Measurements from ENCODE around the gene IDH3G. TPM values are rescaled to one million over a fixed set of nuclear protein-coding genes. Genes with fewer than 3 reads are reported as not detected.

Gene IDH3G
- total and polyA plus RNA-seq, 9 donors = 41.3 to 58.5 (median 53.7) TPM

DNA sequence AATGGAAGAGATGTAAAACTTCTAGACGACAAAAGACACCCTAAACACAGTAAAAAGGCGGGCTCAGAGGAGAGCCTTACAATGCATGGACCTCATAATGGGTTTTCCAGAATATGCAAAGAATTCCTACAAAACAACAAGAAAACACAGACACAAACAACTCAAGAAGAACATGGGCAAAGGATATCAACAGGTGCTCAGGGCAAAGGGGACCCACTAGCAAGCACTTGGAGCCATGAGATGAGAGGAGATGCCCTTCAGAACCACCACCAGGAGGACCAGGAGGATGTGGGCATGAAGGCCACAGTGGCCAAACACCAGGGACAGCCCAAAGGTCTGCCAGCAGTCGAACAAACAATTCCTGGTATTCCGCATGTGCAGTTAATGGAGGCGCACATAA, 19.0 kb upstream of the IDH3G start:
- H3K4me3 ChIP-seq = no peak overlapping the region
- intact Hi-C loops (cut with DNase I) = no loop called here
- H3K4me1 ChIP-seq (ENCODE audit: insufficient read depth) = no peaks in the 10 kb centered on the region
- 85 to 89% (median 88%) methylated on average over 5 of the region's 5 CpGs for WGBS, 3 donors
- TF ChIP-seq POLR2A (IDR thresholded peaks at IDR 0.05) (no peak), EP300 (IDR thresholded peaks at IDR 0.05) (no peak)
- TF ChIP-seq, protein P1, sequence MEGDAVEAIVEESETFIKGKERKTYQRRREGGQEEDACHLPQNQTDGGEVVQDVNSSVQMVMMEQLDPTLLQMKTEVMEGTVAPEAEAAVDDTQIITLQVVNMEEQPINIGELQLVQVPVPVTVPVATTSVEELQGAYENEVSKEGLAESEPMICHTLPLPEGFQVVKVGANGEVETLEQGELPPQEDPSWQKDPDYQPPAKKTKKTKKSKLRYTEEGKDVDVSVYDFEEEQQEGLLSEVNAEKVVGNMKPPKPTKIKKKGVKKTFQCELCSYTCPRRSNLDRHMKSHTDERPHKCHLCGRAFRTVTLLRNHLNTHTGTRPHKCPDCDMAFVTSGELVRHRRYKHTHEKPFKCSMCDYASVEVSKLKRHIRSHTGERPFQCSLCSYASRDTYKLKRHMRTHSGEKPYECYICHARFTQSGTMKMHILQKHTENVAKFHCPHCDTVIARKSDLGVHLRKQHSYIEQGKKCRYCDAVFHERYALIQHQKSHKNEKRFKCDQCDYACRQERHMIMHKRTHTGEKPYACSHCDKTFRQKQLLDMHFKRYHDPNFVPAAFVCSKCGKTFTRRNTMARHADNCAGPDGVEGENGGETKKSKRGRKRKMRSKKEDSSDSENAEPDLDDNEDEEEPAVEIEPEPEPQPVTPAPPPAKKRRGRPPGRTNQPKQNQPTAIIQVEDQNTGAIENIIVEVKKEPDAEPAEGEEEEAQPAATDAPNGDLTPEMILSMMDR (IDR thresholded peaks at IDR 0.05) = no peak
- no peaks in the 10 kb centered on the region for H3K36me3 ChIP-seq
- no peaks in the 10 kb centered on the region for H3K9me3 ChIP-seq
- no peak overlapping the region for H3K27ac ChIP-seq
- no peaks in the 10 kb centered on the region for H3K27me3 ChIP-seq
- DNase-seq = no peak

GRCh38 chrX:153812220-153812619, 18.0 kb upstream of the IDH3G start:
- no peak overlapping the region for H3K27ac ChIP-seq
- no peak overlapping the region for H3K4me3 ChIP-seq
- WGBS, 3 donors = 61 to 77% (median 71%) methylated on average over 14 of the region's 14 CpGs
- H3K27me3 ChIP-seq = no peaks in the 10 kb centered on the region
- intact Hi-C loops (cut with DNase I) = no loop called here
- H3K36me3 ChIP-seq = no peaks in the 10 kb centered on the region
- no peaks in the 10 kb centered on the region for H3K4me1 ChIP-seq (ENCODE audit: insufficient read depth)
- no peak for TF ChIP-seq EP300 (IDR thresholded peaks at IDR 0.05)
- no peaks in the 10 kb centered on the region for H3K9me3 ChIP-seq
- no peak for DNase-seq

- no peaks in the 10 kb centered on the region for H3K27me3 ChIP-seq
- no peaks in the 10 kb centered on the region for H3K9me3 ChIP-seq
- WGBS, 3 donors = 88 to 91% (median 88%) methylated on average over 19 of the region's 19 CpGs
- intact Hi-C loops (cut with DNase I) = no loop called here
- no peak for DNase-seq
- H3K27ac ChIP-seq = no peak overlapping the region
- H3K4me3 ChIP-seq = no peak overlapping the region
- TF ChIP-seq POLR2A (IDR thresholded peaks at IDR 0.05) (no peak), EP300 (IDR thresholded peaks at IDR 0.05) (no peak)
- TF ChIP-seq, protein P1 (IDR thresholded peaks at IDR 0.05) = no peak
- H3K36me3 ChIP-seq = no peaks in the 10 kb centered on the region
- H3K4me1 ChIP-seq (ENCODE audit: insufficient read depth) = no peaks in the 10 kb centered on the region
These were observed 13.8 kb upstream of the IDH3G start for GRCh38 chrX:153807976-153808375.

DNA sequence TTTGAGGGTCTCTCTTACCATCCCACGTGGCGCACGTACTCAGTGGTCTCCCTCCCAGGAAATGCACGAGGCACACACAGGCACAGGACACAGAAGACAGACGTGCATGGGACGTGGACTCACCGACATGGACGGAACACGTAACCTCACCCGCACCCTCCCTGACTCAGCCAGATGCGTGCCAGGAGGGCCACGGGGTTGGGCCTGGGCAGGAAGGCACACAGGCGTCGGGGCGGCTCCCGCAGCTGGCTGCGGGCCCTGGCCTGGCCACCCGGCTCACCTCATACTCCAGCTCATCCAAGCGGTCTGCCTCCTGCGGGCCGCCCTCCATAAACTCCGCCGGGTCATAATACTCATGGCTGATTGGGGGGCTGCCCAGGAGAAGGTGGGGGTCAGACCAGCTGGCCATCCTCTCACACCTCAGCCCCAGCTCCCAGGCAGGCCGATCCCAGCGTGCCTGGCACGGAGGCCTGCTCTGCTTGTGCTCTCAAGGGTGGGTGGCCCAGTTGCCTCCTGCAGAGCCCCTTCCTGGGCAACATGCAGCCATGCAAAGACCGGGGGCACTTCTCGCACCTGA, 12.9 kb upstream of the IDH3G start:
- TF ChIP-seq POLR2A (IDR thresholded peaks at IDR 0.05) (no peak), EP300 (IDR thresholded peaks at IDR 0.05) (no peak)
- TF ChIP-seq, protein P1 (IDR thresholded peaks at IDR 0.05) = no peak
- no peaks in the 10 kb centered on the region for H3K4me1 ChIP-seq (ENCODE audit: insufficient read depth)
- no peak overlapping the region for H3K4me3 ChIP-seq
- H3K27ac ChIP-seq = no peak overlapping the region
- no peaks in the 10 kb centered on the region for H3K36me3 ChIP-seq
- WGBS, 3 donors = 87 to 94% (median 90%) methylated on average over 27 to 28 of the region's 28 CpGs
- DNase-seq = no peak
- no peaks in the 10 kb centered on the region for H3K27me3 ChIP-seq
- H3K9me3 ChIP-seq = no peaks in the 10 kb centered on the region
- intact Hi-C loops (cut with DNase I) = no loop called here

GRCh38 chrX:153805436-153805835, 11.3 kb upstream of the IDH3G start:
- no peaks in the 10 kb centered on the region for H3K9me3 ChIP-seq
- no peaks in the 10 kb centered on the region for H3K27me3 ChIP-seq
- 86 to 87% (median 86%) methylated on average over 13 of the region's 13 CpGs for WGBS, 3 donors
- DNase-seq = no peak
- H3K4me1 ChIP-seq (ENCODE audit: insufficient read depth) = no peaks in the 10 kb centered on the region
- intact Hi-C loops (cut with DNase I) = no loop called here
- no peaks in the 10 kb centered on the region for H3K36me3 ChIP-seq
- no peak overlapping the region for H3K4me3 ChIP-seq
- H3K27ac ChIP-seq = no peak overlapping the region
- TF ChIP-seq EP300 (IDR thresholded peaks at IDR 0.05) = no peak
- TF ChIP-seq POLR2A (IDR thresholded peaks at IDR 0.05) = no peak
- TF ChIP-seq, protein P1 (IDR thresholded peaks at IDR 0.05) = no peak
